ENCODE results near the gene IGFALS. TPM values are rescaled to one million over a fixed set of nuclear protein-coding genes. Genes with fewer than 3 reads are reported as not detected.

Gene IGFALS
- total and polyA plus RNA-seq, 2 of the 4 experiments (the other 2 are of a cell fraction): not detected

GRCh38 chr16:1812732-1813163, 19.2 kb upstream of the IGFALS start (continued):
- no peak for TF ChIP-seq RCOR1 (IDR thresholded peaks at IDR 0.05; ENCODE audit: insufficient replicate concordance, low read length)

GRCh38 chr16:1810536-1810935, 17.0 kb upstream of the IGFALS start:
- Histone ChIP-seq H3K79me1 (ENCODE audit: low read depth in 1 of 2, low read length in 2 of 2) (0 out of 4 replicates have a peak, but pooled peaks cover 0 to 2% of the 10 kb centered on the region in 2 experiments), H3K56ac (ENCODE audit: extremely low read depth, insufficient read depth, low read length) (no peak overlapping the region), H3K4me1 (ENCODE audit: control insufficient read depth, insufficient read depth, low read length) (peaks cover 4% of the 10 kb centered on the region; the same call in 1 of the 2 replicates), H3K18ac (ENCODE audit: low read depth, low read length) (no peak overlapping the region), H3K4ac (ENCODE audit: low read depth, low read length) (no peak overlapping the region), H4K8ac (ENCODE audit: low read depth in 2 of 2, low read length in 2 of 2) (no peak overlapping the region), H3K27me3 (ENCODE audit: control insufficient read depth, insufficient read depth, low read length) (no peaks in the 10 kb centered on the region), H2BK5ac (ENCODE audit: low read depth, low read length, poor library complexity, severe bottlenecking) (no peak overlapping the region), H3K14ac (replicated peaks; ENCODE audit: low read depth, low read length) (no peak overlapping the region), H4K5ac (ENCODE audit: low read depth, low read length) (no peak overlapping the region), H3K9ac (ENCODE audit: low read depth, low read length) (no peak overlapping the region), H3K4me3 (ENCODE audit: insufficient read depth, low read depth, low read length) (no peak overlapping the region), H2AFZ (replicated peaks; ENCODE audit: low read length, poor library complexity) (no peak overlapping the region), H4K91ac (ENCODE audit: insufficient read depth, low read depth, low read length) (no peak overlapping the region), H2AK9ac (replicated peaks; ENCODE audit: low read depth, low read length, poor library complexity) (no peak overlapping the region), H3K27ac (ENCODE audit: insufficient read depth, low read length) (no peak overlapping the region), H2BK120ac (ENCODE audit: low read depth, low read length) (no peak overlapping the region), H3K9me3 (ENCODE audit: control insufficient read depth, insufficient read depth, low read length) (no peaks in the 10 kb centered on the region), H3K9me1 (ENCODE audit: insufficient read depth, low read length) (peaks cover 2% of the 10 kb centered on the region; the same call in 1 of the 2 replicates), H2BK20ac (ENCODE audit: low read depth, low read length) (no peak overlapping the region), H2BK15ac (ENCODE audit: low read depth, low read length) (no peak overlapping the region), H3K4me2 (ENCODE audit: low read depth, low read length) (no peak overlapping the region), H4K20me1 (ENCODE audit: insufficient read depth, low read length) (no peaks in the 10 kb centered on the region), H2AK5ac (ENCODE audit: low read depth, low read length) (no peak overlapping the region), H3K36me3 (ENCODE audit: control insufficient read depth, insufficient read depth, low read length) (peaks cover 20% of the 10 kb centered on the region; the same call in 1 of the 2 replicates), H3K23ac (ENCODE audit: low read depth, low read length) (no peak overlapping the region)
- ATAC-seq (ENCODE audit: low read depth): no peak
- WGBS, 2 experiments (ENCODE audit: extremely low coverage in 2 of 2, insufficient read length in 1 of 2): 93% methylated on average over 3 of the region's 16 CpGs; no CpG with 5 or more reads in 1 of the 2 experiments
- TF ChIP-seq RCOR1 (IDR thresholded peaks at IDR 0.05; ENCODE audit: insufficient replicate concordance, low read length): no peak
- TF ChIP-seq RAD21 (IDR thresholded peaks at IDR 0.05; ENCODE audit: low read length): no peak
- TF ChIP-seq, protein P1, sequence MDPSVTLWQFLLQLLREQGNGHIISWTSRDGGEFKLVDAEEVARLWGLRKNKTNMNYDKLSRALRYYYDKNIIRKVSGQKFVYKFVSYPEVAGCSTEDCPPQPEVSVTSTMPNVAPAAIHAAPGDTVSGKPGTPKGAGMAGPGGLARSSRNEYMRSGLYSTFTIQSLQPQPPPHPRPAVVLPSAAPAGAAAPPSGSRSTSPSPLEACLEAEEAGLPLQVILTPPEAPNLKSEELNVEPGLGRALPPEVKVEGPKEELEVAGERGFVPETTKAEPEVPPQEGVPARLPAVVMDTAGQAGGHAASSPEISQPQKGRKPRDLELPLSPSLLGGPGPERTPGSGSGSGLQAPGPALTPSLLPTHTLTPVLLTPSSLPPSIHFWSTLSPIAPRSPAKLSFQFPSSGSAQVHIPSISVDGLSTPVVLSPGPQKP (IDR thresholded peaks at IDR 0.05; ENCODE audit: borderline replicate concordance, low read depth, low read length): no peak
- no peak for TF ChIP-seq RFX5 (IDR thresholded peaks at IDR 0.05; ENCODE audit: low read depth, low read length)
- dilution Hi-C loops (cut with HindIII; ENCODE audit: low sequenced_read_pairs, unreplicated experiment) (no loop called here), intact Hi-C loops (cut with micrococcal nuclease) (no loop called here), in situ Hi-C loops (cut with MboI; ENCODE audit: low sequenced_read_pairs) (no loop called here)
- ChIA-PET POLR2A (ENCODE audit: unreplicated experiment) (no interaction called here), CTCF (no interaction called here)
- DNase-seq: no peak
- BruUV-seq (replicated peaks): no TSS peak
